DMS153 treated with DMSO at 0.1 percent for 48 hours (cell line): ENCODE data around the gene SLC39A11.

Source experiments
- DNase-seq: peaks from one replicate; lab custom pipeline; 2025; ENCODE audit not compliant: unreplicated experiment; lab: John Stamatoyannopoulos, UW

The SLC39A11 gene

DNA sequence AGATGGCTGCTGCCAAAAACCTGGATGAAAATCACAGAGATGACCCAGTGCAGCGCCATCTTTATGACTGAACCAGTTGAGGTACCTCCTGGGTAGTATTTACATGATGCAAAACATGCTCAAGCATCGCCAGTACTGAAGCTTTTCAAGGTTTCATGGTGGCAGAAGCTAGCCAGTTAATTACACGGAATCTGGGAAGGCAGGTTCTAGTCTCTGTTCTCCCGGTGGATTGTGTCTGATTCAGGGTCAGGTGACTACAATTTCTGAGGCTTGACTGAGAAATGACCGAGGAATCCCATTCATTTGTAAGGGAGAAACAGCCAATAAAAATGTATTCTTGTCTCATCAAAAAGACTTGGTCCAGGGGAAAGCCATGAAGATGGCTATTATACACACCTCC, 209.1 kb downstream of the SLC39A11 start:
- no peak for DNase-seq

DNA sequence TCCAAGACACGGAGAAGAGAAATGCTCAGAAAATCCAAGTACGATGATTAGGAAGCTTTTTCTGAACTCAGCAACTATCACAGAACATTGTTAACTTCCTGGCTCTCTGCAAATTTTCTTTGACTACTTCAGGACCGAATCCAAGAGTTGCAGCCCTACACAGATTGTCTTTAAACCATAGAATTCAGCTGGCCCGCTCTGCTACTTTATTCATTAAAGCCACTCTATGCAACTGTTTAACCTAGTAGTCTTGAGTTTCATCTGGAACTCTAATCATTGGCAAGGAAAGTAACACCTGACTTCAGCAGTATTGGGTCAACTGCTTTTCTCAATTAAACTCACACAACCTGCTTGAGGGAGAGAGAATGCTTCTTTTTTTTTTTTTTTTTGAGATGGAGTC, 210.1 kb downstream of the SLC39A11 start:
- DNase-seq = no peak

DNA sequence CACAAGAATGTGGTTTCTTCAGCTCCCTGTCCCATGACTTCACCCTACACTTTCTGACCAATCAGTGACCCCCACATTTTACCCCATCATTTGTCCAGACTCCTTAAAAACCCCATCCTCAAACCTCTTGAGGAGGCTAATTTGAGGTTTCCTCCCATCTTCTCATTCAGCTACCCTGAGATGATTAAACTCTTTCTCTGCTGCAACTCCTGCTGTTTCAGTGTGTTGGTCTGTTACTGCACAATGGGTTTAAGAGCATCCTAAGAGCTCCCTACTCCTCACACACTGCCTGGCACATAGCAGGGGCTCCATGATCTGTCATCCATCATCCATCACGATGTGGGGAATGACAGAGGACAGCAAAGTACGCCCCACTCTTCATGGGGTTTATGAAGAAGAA, 212.6 kb downstream of the SLC39A11 start:
- no peak for DNase-seq

DNA sequence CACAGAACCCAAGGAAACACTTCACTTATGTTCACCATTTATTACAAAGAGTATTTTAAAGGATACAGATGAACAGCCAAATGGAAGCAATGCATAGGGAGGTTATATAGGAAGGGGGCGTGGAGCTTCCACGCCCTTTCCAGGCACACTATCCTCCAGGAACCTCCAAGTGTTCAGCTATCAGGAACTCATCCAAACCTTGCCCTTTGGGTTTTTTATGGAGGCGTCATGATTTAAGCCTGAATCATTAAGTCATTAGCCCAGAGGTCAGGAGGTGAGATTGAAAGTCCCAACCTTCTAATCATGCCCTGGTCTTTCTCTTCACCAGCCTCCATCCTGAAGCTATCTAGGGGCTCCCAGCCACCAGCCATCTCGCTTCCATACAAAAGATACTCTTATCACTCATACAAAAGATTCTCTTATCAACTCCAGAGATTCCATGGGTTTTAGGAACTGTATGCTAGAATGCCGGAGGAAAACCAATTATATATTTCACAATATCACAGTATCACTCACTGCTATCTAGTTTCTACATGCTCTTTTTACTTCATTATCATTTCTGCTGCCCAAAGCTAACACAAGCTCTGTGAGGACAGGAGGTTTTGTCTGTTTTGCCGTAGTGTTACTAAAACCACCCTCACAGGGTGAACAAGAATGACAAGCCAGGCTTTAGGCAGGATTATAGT, 213.4 kb downstream of the SLC39A11 start:
- DNase-seq = no peak

DNA sequence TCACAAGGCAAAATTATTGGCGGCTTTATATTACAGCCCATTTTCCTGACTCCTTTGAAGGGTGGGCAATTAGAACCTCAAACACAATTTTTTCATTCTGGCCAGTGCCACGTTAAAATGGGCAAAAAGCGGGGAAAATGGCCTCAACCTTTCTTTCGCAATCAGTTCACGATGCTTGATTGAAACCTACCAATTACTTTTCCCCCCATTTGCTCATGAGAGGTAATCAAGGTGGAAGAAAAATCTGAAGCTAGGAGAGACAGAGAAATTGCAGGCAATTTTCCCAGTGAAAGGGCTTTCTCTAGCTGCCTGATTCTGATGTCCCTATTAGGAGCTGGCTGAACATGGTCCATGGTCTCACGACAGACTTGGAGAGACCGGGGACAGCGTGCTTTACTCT, 215.1 kb downstream of the SLC39A11 start:
- DNase-seq = no peak

DNA sequence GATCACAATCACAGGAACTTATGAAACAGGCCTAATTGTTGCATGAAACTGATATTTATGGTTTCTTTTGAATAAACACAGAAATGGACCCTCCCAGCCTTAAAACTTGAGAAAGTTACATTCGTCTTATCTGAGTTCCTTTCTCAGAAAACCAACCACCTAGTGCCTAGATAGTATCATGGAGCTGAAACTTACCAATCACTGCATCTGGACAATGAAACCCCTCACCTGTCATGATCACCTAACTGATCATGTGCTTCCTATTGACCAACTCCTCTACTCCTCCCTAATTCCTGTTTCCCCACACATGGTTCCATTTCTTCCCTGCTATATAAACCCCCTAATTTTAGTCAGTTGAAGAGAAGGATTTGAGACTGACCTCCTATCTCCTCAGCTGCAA, 216.1 kb downstream of the SLC39A11 start:
- DNase-seq = no peak

DNA sequence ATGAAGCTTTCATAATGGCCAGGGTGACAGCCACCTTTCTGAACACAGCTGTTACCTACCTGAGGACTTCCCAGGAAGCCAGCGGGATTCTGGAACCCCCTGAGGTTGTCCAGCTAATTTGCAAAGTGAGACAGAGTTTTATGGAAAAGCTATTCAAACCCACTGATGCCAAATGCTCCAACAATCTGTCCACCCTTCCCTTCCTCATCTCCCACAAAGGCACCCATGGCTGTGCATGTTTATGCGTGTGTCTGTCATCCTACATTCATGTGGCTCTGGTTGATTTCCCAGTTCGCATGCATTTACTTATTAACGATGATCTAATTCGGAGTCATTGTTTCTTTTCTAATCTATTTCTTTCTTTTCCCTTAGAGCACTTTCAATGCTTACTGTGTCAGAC, 217.1 kb downstream of the SLC39A11 start:
- DNase-seq = no peak

DNA sequence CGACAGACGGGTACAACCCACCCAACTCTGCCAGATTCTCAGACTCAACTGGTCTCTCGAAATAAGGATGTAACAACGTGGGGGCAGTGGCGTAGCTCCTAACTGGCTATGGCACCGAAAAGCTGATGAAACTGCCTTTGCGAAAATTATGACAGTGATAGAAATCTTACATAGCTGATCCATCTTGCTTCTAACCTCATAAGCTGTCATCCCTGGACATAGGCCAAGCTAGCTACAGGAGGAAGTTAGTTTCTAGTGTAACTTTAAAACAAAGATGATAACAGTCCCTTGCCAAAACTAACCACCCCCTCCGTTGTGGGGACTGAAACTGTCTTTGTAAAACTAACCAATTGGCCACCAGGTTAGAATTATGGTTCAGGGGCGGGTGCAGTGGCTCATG, 220.1 kb downstream of the SLC39A11 start:
- no peak for DNase-seq

DNA sequence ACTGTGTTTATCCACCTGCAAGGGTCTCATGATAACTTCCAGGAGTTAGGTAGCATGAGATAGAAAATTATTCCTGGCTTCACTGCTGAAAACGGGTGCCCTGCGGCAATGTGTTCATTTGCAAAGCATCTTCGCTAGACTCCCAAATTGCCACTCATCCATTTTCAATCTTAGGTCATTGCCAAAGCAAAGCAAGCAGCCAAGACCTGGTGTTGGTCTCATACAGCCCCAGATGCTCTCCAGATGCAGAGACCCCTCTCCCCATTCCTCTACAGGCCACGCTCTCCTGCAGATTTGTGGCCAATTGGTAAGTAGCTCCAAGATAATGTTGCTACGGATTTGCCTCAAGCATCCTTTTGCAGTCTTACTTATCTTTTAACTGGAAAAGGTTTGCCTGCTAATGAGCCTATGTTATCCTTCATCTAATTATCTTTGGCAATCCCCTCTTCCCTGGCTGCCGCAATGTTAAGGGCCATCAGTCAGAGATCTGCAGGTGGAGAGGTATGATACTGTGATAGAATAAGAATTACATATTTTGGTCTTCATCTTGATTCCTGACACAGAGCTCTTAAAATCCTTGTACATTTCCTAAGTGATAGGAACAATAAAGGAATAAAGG, 222.0 kb downstream of the SLC39A11 start:
- no peak for DNase-seq

DNA sequence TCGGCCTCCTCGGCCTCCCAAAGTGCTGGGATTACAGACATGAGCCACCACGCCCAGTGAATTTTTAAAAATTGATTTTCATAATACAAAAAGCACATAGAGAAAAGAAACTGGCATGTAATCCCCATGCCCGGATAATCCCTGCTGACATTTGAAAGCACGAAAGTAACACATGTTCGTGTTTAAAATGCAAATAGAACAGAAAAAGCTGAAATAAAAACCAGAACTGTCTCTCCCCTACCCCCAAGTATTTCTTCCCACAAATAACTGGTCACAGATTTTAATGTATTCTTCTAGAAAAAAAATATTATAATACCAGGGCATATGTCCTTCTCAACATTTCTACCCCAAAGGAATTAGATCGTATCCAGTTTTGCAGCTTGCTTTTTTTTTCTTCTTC, 222.9 kb downstream of the SLC39A11 start:
- DNase-seq = no peak

DNA sequence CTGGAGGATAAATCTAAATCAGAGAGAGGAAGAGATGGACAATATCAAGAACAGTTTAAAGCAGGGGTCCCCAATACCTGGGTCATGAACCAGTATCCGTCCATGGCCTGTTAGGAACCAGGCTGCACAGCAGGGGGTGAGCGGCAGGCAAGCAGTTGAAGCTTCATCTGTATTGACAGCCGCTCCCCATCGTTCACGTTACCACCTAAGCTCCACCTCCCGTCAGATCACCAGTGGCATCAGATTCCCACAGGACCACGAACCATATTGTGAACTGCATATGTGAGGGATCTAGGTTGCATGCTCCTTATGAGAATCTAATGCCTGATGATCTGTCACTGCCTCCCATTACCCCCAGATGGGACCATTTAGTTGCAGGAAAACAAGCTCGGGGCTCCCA, 226.5 kb downstream of the SLC39A11 start:
- DNase-seq = no peak

DNA sequence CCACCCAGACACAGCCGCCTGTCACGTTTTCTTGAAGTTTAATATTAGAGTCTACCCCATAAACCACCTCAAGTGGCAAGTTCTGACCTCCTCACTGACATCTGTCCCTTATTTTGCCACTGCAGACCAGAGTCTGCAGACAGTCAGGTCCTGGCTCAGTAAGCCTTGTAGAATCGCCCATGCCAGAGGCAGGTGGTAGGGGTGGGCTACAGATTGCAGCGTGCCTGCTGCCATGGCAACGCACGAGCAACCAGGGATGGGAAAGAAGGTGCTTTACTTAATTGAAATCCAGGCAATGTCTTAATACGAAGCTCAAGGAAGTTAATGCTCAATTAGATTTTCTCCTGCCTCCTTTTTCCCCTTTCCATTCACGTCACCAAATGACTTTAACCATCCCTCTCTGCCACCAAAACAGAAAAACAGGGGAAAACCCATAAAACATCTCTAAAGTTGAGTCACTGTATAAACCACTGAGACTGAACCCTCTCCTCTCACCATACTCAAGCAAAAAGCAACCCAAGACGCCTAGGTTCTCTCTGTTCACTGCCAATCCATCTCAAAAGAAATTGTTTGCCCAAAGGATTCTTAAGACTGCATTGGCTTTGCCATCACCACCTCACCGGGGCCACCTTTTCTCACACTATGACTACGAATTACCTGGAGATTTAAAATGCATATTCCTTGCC, 228.8 kb downstream of the SLC39A11 start:
- no peak for DNase-seq

DNA sequence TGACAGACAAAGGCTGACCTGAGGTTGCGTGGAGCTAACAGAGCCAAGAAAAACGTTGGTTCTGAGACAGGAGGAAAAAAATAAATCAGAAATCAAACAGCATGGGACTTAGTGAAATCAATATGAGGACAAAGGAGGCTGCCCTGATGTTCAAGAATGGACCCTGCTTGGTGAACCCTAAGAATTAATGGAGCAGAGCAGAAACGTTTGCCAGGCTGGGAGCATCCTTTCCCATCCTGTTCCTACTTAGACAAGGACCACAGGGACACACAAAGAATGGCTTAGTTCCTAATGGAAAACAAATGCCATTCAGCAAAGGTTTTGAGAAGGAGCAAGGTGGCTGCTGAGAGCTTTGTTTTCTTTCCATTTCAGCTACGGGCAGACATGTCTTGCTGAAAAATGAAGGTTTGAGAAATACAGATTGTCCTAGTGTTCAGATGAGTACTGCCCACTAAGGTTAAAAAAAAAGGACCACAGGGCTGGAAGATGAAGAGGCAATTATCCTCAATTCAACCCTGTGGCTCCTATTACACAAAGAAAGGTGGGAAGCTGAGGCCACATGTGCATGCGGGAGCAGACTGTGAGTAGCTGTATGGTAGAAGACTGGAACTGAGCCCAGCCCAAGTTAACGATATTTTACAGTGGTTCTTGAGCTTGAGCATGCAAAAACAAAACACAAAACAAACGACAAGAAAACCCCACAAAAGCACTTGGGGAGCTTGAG, 230.1 kb downstream of the SLC39A11 start:
- DNase-seq = no peak

DNA sequence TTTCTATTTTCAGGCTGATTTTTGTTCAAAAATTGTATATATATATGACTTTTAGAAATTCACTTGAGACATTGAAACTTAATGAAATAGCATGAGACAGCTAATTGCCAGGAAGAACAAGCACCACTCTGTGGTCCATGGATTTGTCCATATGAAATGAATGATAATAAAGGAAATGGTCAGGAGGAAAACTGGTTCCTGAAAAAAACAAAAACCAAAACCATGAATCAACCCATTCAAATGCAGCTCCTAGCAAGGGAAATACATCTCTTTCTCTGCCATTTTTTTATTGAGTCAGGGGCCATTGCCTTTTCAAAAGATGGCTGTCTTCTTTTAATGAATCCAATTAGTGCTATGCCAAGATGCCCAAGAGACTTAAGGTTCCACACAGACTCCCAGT, 230.7 kb downstream of the SLC39A11 start:
- DNase-seq = no peak

DNA sequence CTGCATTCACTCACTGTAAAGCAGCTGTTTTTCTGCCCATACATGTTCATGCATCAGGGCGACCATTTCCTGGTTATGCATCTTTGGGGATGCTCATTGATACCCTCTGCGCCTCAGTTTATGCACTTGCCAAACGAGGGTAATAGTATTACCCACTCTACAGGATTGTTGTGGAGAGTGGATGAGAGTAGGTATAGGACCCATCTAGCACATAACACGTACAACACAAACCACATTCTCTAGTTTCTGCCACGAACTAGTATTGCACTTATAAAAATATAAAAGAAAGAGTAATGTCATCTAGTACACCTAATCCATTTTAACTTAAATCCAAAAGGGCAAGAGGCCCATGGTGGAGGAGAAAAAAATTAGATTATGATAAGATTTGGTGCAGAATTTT, 231.7 kb downstream of the SLC39A11 start:
- DNase-seq = no peak

DNA sequence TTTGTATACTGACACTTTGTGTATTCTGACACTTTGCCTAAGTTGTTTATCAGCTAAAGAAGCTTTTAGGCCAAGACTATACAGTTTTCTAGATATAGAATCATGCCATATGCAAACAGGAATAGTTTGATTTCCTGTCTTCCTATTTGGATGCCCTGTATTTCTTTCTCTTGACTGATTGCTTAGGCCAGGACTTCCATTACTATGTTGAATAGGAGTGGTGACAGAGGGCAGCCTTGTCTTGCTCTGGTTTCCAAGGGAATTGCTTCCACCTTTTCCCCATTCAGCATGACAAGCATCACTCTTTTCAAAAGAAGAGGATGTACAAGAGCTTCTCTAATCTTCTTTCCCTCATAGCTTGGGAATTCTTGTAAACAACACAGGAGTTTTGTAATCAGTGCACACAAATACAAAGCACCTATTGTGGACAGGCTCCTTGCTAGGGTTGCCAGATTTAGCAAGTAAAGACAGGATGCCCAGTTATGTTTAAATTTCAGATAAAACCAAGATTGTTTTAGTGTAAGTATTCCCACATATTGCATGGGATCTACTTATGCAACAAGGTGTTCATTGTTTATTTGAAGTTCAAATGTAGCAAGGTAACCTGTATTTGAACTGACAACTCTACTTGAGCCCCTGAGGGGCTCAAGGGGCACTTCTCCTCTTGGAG, 233.5 kb downstream of the SLC39A11 start:
- no peak for DNase-seq

DNA sequence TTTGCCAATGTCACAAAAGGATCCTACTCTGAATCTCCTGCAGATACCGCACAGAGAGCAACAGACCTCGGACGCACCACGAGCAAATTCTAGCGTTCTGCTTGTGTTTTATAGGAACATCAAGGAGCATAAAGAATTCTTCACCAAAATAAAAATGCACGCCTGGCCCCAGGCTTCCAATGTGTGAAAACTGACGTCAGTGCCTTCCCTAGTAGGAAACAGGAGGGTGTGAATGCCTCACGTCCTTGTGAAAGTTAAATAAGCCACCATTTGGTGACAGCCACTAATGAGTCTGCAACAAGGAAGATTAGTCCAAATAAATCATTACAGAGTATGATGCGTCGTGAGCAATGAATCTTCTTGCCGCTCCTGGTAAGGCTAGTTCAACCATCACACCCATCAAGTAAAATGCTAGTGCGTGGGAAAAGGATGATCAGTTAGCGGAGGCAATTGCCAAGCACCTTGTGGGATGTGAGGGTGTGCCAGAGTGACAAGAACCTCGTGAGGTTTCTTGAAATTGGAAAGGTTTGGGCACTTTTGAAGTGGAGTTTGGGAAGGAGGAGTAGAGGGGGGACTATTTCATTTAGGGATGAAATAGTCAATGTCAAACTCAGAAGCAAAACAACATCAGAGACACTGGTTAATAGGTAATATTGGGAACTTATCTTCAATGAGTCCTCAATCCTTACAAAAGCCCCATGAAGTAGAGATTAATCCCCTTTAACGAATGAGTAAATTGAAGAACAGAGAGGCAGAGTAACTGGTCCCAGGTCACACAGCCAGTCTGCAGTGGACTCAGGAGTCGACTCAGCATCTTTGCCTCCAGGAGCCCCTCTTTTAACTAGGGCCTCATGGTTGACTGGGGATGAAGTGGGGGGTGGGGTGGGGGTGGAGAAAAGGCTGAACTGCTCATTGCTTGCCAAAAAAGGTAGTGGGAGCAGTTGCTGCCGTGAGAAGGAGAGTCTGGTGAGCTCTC, 238.8 kb downstream of the SLC39A11 start:
- no peak for DNase-seq

DNA sequence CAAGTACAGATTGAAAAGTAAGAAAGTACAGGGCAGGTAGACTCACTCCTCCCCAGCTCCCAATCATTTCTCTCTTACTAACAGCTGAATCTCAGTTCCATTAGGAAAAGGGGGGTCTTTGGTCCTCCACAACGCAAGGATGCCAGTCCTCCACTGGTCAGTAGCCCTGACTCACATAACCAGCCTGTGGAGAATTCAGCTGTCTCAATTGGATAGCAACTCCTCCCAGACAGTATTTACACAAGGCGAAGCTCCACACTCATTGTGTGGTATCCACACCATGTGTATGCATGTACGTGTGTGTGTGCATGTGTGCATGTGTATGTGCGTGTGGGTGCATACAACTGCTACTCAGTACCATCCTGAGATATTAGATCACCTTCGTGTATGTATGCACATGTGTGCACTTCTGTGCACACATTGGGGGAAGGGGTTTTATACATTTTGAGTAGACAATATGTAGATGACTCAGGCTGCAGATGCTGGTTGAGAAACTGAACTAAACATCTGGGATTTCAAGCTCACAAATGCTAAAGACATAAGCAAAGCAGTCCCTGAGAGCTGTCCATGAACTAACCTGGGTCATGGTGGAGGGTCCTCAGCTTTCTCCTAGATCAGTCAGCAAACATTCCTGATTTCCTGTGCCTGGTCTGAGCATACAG, 240.1 kb downstream of the SLC39A11 start:
- no peak for DNase-seq

DNA sequence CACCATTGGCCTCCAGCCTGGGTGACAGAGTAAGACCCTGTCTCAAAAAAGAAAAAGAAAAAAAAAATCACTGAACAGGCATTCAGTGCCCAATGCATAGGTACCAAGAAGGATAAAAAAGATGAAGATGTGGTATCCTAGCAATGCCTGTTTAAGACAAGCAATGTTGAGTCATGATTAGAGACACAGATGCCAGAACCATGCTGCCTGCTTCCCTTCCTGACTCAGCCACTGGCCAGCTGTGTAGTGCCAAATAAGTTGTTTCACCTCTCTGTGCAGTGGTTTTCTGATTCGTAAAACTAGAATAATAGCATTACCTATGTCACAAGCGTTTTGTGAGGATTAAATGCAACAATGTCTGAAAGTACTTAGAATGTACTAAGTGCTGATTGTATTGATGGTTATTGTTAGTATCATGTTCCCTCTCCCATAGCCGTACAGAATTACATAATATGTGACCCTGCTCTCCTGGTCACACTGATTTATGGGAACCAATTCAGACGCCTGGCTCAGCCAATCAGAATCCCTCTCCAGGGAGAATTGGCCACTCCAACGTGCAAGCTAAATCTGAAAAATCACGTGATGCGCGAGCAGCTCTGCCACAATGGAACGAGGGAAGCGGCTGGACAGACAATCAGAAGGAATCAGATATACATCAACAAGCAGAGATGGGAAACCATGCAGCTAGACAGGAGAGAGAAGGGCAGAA, 241.9 kb downstream of the SLC39A11 start:
- DNase-seq = no peak
